Measurements from ENCODE around the gene STK16. TPM values are rescaled to one million over a fixed set of nuclear protein-coding genes. Genes with fewer than 3 reads are reported as not detected.

The STK16 gene
- total RNA-seq, 2 experiments from 2014 or later = 11.2 to 14.1 TPM

GRCh38 chr2:219289195-219289536, 43.9 kb downstream of the STK16 start:
- no peaks in the 10 kb centered on the region for H3K9me3 ChIP-seq (ENCODE audit: control insufficient read depth in 1 of 2, insufficient read depth in 1 of 2, low read length in 2 of 2)
- Mint-ChIP-seq H3K27me3 (no peaks in the 10 kb centered on the region), H3K36me3 (ENCODE audit: low read depth) (peaks cover 20% of the 10 kb centered on the region), H3K4me1 (ENCODE audit: low read depth) (peaks cover 2% of the 10 kb centered on the region), H3K27ac (no peak overlapping the region), H3K9me3 (no peaks in the 10 kb centered on the region), H3K4me3 (no peak overlapping the region)
- ChIA-PET POLR2A (no interaction called here), CTCF (no interaction called here)
- H3K4me1 ChIP-seq (ENCODE audit: insufficient read depth, low read length) = peaks cover 3% of the 10 kb centered on the region
- H3K4me3 ChIP-seq (ENCODE audit: low read length) = no peak overlapping the region
- H3K27ac ChIP-seq (ENCODE audit: low read depth in 1 of 2, low read length in 2 of 2) = no peak overlapping the region
- H3K27me3 ChIP-seq (ENCODE audit: control insufficient read depth in 1 of 2, insufficient read depth in 2 of 2, low read length in 2 of 2) = no peaks in the 10 kb centered on the region
- intact Hi-C loops (cut with DNase I, micrococcal nuclease) = no loop called here
- H3K36me3 ChIP-seq (ENCODE audit: insufficient read depth, low read length) = peaks cover 19% of the 10 kb centered on the region
- DNase-seq = no peak
- ATAC-seq (ENCODE audit: poor library complexity) = no peak
- TF ChIP-seq, protein P1, sequence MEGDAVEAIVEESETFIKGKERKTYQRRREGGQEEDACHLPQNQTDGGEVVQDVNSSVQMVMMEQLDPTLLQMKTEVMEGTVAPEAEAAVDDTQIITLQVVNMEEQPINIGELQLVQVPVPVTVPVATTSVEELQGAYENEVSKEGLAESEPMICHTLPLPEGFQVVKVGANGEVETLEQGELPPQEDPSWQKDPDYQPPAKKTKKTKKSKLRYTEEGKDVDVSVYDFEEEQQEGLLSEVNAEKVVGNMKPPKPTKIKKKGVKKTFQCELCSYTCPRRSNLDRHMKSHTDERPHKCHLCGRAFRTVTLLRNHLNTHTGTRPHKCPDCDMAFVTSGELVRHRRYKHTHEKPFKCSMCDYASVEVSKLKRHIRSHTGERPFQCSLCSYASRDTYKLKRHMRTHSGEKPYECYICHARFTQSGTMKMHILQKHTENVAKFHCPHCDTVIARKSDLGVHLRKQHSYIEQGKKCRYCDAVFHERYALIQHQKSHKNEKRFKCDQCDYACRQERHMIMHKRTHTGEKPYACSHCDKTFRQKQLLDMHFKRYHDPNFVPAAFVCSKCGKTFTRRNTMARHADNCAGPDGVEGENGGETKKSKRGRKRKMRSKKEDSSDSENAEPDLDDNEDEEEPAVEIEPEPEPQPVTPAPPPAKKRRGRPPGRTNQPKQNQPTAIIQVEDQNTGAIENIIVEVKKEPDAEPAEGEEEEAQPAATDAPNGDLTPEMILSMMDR (IDR thresholded peaks at IDR 0.05) = no peak

DNA sequence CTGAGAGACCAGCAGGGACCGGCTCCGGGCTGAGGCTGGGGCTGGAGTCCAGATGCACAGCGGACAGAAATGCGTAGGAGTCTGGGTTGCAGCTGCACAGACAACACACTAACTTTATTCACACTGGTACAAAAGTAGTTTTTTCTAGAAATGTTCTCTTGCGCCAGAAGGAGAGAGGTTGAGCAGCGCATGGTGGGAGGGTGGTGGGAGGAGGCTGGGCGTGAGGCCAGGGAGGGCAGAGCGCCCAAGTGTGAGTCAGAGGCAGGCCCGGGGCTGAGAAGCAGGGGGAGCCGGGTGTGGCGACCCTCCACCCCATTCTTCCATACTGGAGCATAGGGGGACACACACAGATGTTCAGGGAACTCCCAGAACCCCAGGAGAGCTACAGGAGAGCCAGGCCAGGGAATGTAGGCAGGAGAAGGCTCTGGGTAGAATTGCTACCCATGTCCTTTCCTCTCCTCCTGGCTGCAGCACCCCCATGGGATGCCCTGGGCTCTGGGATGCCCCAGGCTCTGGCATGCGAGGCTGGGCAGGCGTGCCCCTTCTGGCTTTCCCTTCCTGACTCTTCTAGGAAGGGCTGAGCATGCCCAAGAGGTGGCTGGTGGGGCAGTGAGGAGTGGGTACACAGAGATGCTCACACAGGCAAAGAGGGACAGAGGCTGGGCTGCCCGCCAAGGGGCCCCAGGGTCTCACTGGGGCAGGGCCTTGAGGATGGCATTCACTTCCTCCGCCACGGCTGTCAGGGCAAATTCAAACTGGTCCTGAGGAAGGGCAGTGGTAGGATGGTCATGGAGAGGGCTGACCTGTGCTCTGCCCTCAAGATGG, 44.5 kb downstream of the STK16 start:
- DNase-seq = no peak
- Histone ChIP-seq H3K9me3 (ENCODE audit: control insufficient read depth in 1 of 2, insufficient read depth in 1 of 2, low read length in 2 of 2) (no peaks in the 10 kb centered on the region), H3K4me1 (ENCODE audit: insufficient read depth, low read length) (peaks cover 9% of the 10 kb centered on the region), H3K27ac (ENCODE audit: low read depth in 1 of 2, low read length in 2 of 2) (no peak overlapping the region), H3K4me3 (ENCODE audit: low read length) (no peak overlapping the region), H3K27me3 (ENCODE audit: control insufficient read depth in 1 of 2, insufficient read depth in 2 of 2, low read length in 2 of 2) (no peaks in the 10 kb centered on the region), H3K36me3 (ENCODE audit: insufficient read depth, low read length) (peaks cover 13% of the 10 kb centered on the region)
- CTCF ChIA-PET = interaction anchor here (1.4 kb wide), 1 partner anchor 129 kb away, joined by 3 read pairs; the partner anchor contains the start of gene NHEJ1
- H3K4me1 Mint-ChIP-seq (ENCODE audit: low read depth) = peaks cover 5% of the 10 kb centered on the region
- ATAC-seq (ENCODE audit: poor library complexity) = no peak
- H3K9me3 Mint-ChIP-seq = no peaks in the 10 kb centered on the region
- H3K27me3 Mint-ChIP-seq = no peaks in the 10 kb centered on the region
- peaks cover 15% of the 10 kb centered on the region for H3K36me3 Mint-ChIP-seq (ENCODE audit: low read depth)
- no peak overlapping the region for H3K4me3 Mint-ChIP-seq
- TF ChIP-seq, protein P1 (IDR thresholded peaks at IDR 0.05) = no peak
- POLR2A ChIA-PET = no interaction called here
- no peak overlapping the region for H3K27ac Mint-ChIP-seq
- intact Hi-C loops (cut with DNase I, micrococcal nuclease) = loop anchor here in 1 of 2 experiments (5.0 to 10.0 kb wide), 2 partner anchors 62 to 255 kb away; partner anchors contain the start of genes ANKZF1, ATG9A, CHPF and TMEM198

- Histone ChIP-seq H3K4me3 (ENCODE audit: low read length) (no peak overlapping the region), H3K27ac (ENCODE audit: low read depth in 1 of 2, low read length in 2 of 2) (no peak overlapping the region), H3K9me3 (ENCODE audit: control insufficient read depth in 1 of 2, insufficient read depth in 1 of 2, low read length in 2 of 2) (no peaks in the 10 kb centered on the region), H3K4me1 (ENCODE audit: insufficient read depth, low read length) (peaks cover 16% of the 10 kb centered on the region), H3K27me3 (ENCODE audit: control insufficient read depth in 1 of 2, insufficient read depth in 2 of 2, low read length in 2 of 2) (no peaks in the 10 kb centered on the region), H3K36me3 (ENCODE audit: insufficient read depth, low read length) (peaks cover 5% of the 10 kb centered on the region)
- H3K36me3 Mint-ChIP-seq (ENCODE audit: low read depth) = peaks cover 11% of the 10 kb centered on the region
- intact Hi-C loops (cut with DNase I, micrococcal nuclease) = loop anchor here in 1 of 2 experiments (5.0 to 10.0 kb wide), 2 partner anchors 63 to 254 kb away; partner anchors contain the start of genes ANKZF1, ATG9A, CHPF and TMEM198
- DNase-seq = no peak
- no peak overlapping the region for H3K27ac Mint-ChIP-seq
- H3K27me3 Mint-ChIP-seq = no peaks in the 10 kb centered on the region
- H3K4me3 Mint-ChIP-seq = no peak overlapping the region
- TF ChIP-seq, protein P1 (IDR thresholded peaks at IDR 0.05) = no peak
- ATAC-seq (ENCODE audit: poor library complexity) = no peak
- H3K4me1 Mint-ChIP-seq (ENCODE audit: low read depth) = peaks cover 12% of the 10 kb centered on the region
- no peaks in the 10 kb centered on the region for H3K9me3 Mint-ChIP-seq
- ChIA-PET CTCF (interaction anchor here (1.4 kb wide), 1 partner anchor 130 kb away, joined by 3 read pairs; the partner anchor contains the start of gene NHEJ1), POLR2A (no interaction called here)
Observed at GRCh38 chr2:219290381-219291171, 45.3 kb downstream of the STK16 start.
